D721Med (cell line): ENCODE data around the gene SPTB.

Source experiments
- DNase-seq: peaks from one replicate; pipeline ENCODE4 v3.0.0; 2011; ENCODE audit warnings: low spot score; ENCODE audit not compliant: insufficient read length
- FAIRE-seq: peaks from 2 replicates; lab custom pipeline; 2011; peaks lifted over from hg19 to GRCh38; lab: Jason Lieb, UNC
- TF ChIP-seq, protein P1 (sequence below): IDR thresholded peaks from 2 replicates; pipeline ENCODE4 v1.5.1; 2012; ENCODE audit warnings: mild to moderate bottlenecking, control low read depth; ENCODE audit not compliant: insufficient read depth; ENCODE audit errors: missing control alignments

The SPTB gene

DNA sequence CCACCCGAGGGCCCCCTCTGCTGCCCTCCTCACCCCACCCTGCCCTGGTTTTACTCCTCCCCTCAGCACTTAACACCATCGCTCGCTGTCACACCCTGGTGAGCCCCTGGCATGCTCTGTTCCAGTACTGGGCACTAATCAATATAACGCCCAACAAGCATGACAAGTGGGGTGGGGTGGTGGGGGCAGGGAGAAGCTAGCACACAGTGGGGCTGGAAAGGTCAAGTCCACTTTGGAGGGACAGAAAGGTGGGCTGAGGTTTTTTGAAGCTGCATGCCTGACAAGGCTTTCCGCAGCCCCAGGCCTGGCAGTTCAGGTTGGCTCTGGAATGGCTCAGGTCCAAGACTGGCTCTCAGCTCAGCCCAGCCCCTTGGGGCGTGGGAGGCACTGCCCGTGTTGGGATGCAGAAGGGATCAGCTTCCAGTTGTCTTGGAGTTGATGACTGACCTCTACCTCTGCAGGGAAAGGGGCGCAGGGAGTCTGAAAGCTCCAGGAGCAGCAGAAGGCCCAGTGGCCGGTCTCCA lies 141.4 kb downstream of the SPTB start:
- no peak for FAIRE-seq
- no peak for DNase-seq
- TF ChIP-seq, protein P1, sequence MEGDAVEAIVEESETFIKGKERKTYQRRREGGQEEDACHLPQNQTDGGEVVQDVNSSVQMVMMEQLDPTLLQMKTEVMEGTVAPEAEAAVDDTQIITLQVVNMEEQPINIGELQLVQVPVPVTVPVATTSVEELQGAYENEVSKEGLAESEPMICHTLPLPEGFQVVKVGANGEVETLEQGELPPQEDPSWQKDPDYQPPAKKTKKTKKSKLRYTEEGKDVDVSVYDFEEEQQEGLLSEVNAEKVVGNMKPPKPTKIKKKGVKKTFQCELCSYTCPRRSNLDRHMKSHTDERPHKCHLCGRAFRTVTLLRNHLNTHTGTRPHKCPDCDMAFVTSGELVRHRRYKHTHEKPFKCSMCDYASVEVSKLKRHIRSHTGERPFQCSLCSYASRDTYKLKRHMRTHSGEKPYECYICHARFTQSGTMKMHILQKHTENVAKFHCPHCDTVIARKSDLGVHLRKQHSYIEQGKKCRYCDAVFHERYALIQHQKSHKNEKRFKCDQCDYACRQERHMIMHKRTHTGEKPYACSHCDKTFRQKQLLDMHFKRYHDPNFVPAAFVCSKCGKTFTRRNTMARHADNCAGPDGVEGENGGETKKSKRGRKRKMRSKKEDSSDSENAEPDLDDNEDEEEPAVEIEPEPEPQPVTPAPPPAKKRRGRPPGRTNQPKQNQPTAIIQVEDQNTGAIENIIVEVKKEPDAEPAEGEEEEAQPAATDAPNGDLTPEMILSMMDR, result no peak

- FAIRE-seq, result no peak
- no peak for DNase-seq
- TF ChIP-seq, protein P1, result no peak
Observed at GRCh38 chr14:64737391-64738280, 142.1 kb downstream of the SPTB start.

DNA sequence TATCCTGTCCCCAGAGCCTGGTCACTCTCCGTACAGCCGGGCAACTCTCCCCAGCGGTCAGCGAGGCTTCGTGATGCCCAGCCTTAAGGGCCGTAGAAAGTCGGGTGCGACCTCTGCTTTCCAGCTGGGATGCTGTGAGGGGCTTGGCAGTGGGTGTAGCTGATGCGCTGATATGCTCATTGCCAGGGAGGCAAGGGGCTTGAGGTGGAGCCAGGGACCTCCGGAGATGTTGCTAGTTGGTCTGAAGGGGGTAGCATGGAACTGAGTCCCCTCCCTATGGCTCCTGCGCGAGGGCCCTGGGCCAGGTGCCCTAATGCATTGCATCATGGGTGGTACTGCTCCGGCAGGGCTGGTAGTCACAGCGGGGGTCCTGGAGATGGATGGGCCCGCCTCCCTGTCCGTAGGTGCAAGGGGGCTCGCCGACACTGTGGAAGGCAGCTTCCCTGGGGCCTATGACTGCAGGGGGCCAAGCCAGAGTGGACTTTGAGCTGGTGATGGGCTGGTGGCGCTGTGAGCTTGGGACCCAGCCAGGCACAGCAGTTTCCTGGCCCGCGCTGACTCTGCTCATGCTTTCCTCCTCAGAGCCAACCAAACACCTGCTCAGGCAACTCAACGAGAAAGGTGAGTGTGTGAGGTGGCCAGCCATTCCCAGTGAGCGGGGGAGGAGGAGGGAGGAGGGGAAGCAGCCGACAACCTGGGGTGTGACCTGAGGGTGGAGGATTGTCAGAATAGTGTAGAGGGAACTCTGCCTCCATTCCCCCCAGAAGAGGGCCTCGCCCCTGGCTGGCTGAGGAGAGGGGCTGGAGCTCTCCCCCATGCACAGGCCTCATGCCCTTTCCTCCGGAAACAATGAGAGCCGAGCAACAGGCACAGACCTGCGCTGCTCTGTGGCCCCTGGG lies 143.2 kb downstream of the SPTB start:
- TF ChIP-seq, protein P1, result no peak
- DNase-seq, result no peak
- FAIRE-seq, result no peak

- DNase-seq, result no peak
- TF ChIP-seq, protein P1, result no peak
- FAIRE-seq, result no peak
Observed at GRCh38 chr14:64734990-64735389, 144.7 kb downstream of the SPTB start.

- no peak for FAIRE-seq
- DNase-seq, result no peak
- TF ChIP-seq, protein P1, result no peak
Observed at GRCh38 chr14:64733899-64734298, 145.8 kb downstream of the SPTB start.

DNA sequence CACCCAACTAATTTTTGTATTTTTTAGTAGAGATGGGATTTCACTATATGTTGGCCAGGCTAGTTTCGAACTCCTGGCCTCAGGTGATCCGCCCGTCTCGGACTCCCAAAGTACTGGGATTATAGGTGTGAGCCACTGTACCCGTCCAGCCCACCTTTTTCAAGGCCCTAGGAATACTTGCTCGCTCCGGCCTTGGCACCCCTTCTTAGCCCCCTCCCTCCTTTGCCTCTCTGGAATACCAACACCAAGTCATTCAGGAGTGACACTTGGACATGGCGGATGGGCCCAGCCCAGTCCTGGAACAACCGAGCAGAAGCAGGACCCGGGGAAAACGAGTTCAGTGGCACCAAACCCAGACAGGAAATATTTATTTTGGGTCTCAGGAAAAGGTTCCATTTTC lies 146.4 kb downstream of the SPTB start:
- TF ChIP-seq, protein P1, result no peak
- FAIRE-seq, result no peak
- DNase-seq, result no peak
